Measurements from ENCODE around the gene ECEL1.

DNA sequence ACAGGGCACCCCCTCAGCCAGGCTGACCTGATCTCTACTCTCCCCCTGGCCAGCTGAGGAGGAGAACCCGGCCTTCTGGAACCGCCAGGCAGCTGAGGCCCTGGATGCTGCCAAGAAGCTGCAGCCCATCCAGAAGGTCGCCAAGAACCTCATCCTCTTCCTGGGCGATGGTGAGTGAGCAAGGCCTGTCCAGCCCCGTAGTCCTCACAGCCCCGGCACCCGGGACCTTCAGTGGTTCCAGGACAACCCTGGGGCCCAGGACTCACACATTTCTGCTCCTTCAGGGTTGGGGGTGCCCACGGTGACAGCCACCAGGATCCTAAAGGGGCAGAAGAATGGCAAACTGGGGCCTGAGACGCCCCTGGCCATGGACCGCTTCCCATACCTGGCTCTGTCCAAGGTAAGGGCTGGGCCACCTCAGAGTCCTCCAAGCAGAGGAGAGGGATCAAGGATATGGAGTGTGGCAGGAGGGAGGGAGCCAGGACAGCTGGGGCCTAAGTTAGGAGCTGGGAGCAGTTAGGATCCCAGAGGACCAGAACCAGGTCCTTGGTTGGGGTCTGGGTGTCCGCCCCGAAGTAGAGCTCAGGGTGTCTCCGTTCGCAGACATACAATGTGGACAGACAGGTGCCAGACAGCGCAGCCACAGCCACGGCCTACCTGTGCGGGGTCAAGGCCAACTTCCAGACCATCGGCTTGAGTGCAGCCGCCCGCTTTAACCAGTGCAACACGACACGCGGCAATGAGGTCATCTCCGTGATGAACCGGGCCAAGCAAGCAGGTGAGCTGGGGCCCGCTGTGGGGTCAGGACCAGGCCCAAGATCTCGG is 31.1 kb downstream of the ECEL1 start:
- no peak for TF ChIP-seq EZH2 (IDR thresholded peaks at IDR 0.05; ENCODE audit: low read depth, unreplicated experiment)
- TF ChIP-seq POLR2AphosphoS5 (IDR thresholded peaks at IDR 0.05; ENCODE audit: low read depth), result no peak
